Tibial artery (tissue), 4 donors: ENCODE measurements around the gene LDLRAD3.

Source experiments
- DNase-seq, 2 donors: peaks; one replicate each; pipeline ENCODE4 v3.0.0-alpha.2; 2019
- H3K27ac ChIP-seq, 2 donors: fragments of 200-600 bp; sonication (generic) in 1 of 2; 1 replicate in 1 of 2; 2 replicates in 1 of 2; pipeline ENCODE4 v1.5.1; 2018 to 2019; ENCODE audit warnings: mild to moderate bottlenecking in 1 of 2
- H3K27me3 ChIP-seq, 2 donors: fragments of 200-600 bp; sonication (generic) in 1 of 2; one replicate each; pipeline versions ENCODE4 v1.5.1 to v1.6.0; 2016 to 2019
- H3K36me3 ChIP-seq, 3 donors: fragments of 200-600 bp; sonication (generic) in 2 of 3; one replicate each; pipeline ENCODE4 v1.5.1; 2016 to 2019; ENCODE audit warnings: mild to moderate bottlenecking in 2 of 3
- H3K4me1 ChIP-seq, 4 donors: fragments of 200-600 bp; sonication (generic) in 2 of 4; 1 replicate in 3 of 4; 2 replicates in 1 of 4; pipeline ENCODE4 v1.5.1; 2016 to 2019
- H3K4me3 ChIP-seq, 2 donors: fragments of 200-600 bp; sonication (generic) in 1 of 2; 1 replicate in 1 of 2; 2 replicates in 1 of 2; pipeline ENCODE4 v1.5.1; 2018 to 2019; ENCODE audit warnings: mild to moderate bottlenecking in 2 of 2
- H3K9me3 ChIP-seq, 3 donors: fragments of 200-600 bp; sonication (generic) in 1 of 3; one replicate each; pipeline ENCODE4 v1.5.1; 2016 to 2019
- intact Hi-C: fragments of 100-400 bp; cut with DNase I; formaldehyde crosslinking; loops from one replicate; pipeline ENCODE4 v1.15.0; 2023; ENCODE audit warnings: low total_unique reads
- TF ChIP-seq, protein P1 (sequence below), 2 experiments: fragments of 200-600 bp in 1 of 2; fragments of 450-650 bp in 1 of 2; IDR thresholded peaks; one replicate each; pipeline ENCODE4 v1.5.1; 2017 to 2019; ENCODE audit warnings: antibody characterized with exemption in 2 of 2, mild to moderate bottlenecking in 1 of 2, moderate library complexity in 1 of 2

LDLRAD3 gene

DNA sequence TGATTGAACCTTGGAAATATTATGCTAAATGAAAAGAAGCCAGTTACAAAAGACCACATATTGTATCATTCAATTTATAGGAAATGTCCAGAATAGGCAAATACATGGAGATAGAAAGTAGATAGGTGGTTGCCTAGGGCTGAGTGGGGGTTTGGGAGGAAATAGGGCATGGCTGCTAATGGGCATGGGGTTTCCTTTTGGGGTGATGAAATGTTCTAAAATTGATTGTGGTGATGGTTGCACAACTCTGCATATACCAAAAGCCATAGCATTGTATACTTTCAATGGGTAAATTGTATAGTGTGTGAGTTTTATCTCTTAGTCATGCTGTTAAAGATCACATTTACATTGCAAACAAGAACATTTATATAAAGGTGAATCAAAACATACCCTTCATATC is 48.7 kb downstream of the LDLRAD3 start:
- Histone ChIP-seq H3K27ac (no peak overlapping the region), H3K9me3 (peaks cover 0 to 5% (median 5%) of the 10 kb centered on the region in 3 donors), H3K4me3 (no peak overlapping the region), H3K36me3 (no peaks in the 10 kb centered on the region), H3K4me1 (no peaks in the 10 kb centered on the region), H3K27me3 (no peaks in the 10 kb centered on the region)
- intact Hi-C loops = no loop called here
- DNase-seq = no peak
- TF ChIP-seq, protein P1, sequence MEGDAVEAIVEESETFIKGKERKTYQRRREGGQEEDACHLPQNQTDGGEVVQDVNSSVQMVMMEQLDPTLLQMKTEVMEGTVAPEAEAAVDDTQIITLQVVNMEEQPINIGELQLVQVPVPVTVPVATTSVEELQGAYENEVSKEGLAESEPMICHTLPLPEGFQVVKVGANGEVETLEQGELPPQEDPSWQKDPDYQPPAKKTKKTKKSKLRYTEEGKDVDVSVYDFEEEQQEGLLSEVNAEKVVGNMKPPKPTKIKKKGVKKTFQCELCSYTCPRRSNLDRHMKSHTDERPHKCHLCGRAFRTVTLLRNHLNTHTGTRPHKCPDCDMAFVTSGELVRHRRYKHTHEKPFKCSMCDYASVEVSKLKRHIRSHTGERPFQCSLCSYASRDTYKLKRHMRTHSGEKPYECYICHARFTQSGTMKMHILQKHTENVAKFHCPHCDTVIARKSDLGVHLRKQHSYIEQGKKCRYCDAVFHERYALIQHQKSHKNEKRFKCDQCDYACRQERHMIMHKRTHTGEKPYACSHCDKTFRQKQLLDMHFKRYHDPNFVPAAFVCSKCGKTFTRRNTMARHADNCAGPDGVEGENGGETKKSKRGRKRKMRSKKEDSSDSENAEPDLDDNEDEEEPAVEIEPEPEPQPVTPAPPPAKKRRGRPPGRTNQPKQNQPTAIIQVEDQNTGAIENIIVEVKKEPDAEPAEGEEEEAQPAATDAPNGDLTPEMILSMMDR (IDR thresholded peaks at IDR 0.05) = no peak

DNA sequence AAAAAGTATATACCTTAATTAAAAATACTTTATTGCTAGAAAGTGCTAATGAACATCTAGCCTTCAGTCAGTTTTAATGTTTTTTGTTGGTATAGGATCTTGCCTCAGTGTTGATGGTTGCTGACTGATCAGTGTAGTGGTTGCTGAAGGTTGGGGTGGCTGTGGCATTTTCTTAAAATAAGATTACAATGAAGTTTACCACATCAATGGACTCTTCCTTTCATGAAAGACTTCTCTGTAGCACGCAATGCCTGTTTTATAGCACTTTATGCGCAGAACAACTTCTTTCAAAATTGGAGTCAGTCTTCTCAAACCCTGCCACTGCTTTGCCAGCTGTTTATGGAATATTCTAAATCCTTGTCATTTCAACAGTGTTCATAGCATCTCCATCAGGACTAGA is 50.6 kb downstream of the LDLRAD3 start:
- no peak overlapping the region for H3K27ac ChIP-seq

DNA sequence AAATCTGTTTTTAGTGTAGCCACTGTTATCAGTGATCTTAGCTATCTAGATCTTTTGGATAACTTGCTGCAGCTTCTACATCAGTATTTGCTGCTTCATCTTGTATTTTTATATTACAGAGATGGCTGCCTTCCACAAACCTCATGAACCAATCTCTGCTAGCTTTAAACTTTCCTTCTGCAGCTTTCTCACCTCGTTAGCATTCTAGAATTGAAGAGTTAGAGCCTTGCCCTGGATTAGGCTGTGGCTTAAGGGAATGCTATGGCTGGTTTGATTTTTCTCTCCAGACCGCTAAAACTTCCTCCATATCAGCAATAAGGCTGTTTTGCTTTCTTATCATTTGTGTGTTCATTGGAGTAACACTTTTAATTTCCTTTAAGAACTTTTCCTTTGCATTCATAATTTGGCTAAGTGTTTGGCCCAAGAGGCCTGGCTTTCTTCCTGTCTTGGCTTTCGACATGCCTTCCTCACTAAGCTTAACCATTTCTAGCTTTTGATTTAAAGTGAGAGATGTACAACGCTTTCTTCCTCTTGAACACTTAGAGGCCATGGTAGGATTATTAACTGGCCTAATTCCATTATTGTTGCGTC is 51.9 kb downstream of the LDLRAD3 start:
- H3K4me1 ChIP-seq = no peaks in the 10 kb centered on the region
- no peak for DNase-seq
- no peak overlapping the region for H3K4me3 ChIP-seq
- peaks cover 0 to 5% (median 0%) of the 10 kb centered on the region in 3 donors for H3K9me3 ChIP-seq
- intact Hi-C loops = no loop called here
- TF ChIP-seq, protein P1 (IDR thresholded peaks at IDR 0.05) = no peak
- H3K36me3 ChIP-seq = no peaks in the 10 kb centered on the region
- no peaks in the 10 kb centered on the region for H3K27me3 ChIP-seq
- no peak overlapping the region for H3K27ac ChIP-seq

More for the DNA sequence above, 50.6 kb downstream of the LDLRAD3 start:
- TF ChIP-seq, protein P1 (IDR thresholded peaks at IDR 0.05) = no peak
- Histone ChIP-seq H3K27me3 (no peaks in the 10 kb centered on the region), H3K4me1 (no peaks in the 10 kb centered on the region), H3K36me3 (no peaks in the 10 kb centered on the region), H3K9me3 (peaks cover 0 to 5% (median 0%) of the 10 kb centered on the region in 3 donors), H3K4me3 (no peak overlapping the region)
- DNase-seq = no peak
- intact Hi-C loops = no loop called here

DNA sequence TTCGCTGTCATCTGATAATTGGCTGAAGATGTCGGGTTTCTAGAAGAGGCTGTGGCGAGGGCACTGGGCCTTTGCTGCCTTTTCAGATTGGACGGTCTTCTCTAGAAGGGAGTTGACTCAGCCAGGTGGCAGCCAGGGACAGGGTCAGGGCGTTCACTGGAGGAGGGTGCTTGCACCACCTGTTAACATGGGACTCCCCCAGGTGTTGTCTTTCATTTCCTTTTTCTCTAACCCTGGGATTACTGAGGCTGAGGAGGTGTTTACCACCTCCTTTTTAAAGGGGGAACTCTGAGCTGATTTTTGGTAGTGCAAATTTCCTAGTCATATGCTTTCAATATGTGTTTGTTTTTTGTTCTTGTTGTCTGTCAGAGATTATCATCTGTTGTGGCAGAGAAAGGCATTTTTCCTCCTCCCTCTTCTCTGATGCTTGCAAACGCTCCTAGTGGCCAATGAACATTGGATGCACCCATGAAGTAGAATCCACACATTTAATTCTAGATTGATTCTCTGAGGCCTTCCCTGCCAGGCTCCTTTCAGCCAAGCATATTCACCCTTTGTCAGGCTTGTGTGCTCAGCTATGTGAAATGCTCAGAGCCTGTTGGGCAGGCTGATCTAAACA is 54.1 kb downstream of the LDLRAD3 start:
- Histone ChIP-seq H3K9me3 (peaks cover 0 to 5% (median 0%) of the 10 kb centered on the region in 3 donors), H3K27me3 (no peaks in the 10 kb centered on the region), H3K4me1 (no peaks in the 10 kb centered on the region), H3K36me3 (no peaks in the 10 kb centered on the region), H3K27ac (no peak overlapping the region), H3K4me3 (no peak overlapping the region)
- intact Hi-C loops = no loop called here
- TF ChIP-seq, protein P1 (IDR thresholded peaks at IDR 0.05) = no peak
- DNase-seq = no peak

DNA sequence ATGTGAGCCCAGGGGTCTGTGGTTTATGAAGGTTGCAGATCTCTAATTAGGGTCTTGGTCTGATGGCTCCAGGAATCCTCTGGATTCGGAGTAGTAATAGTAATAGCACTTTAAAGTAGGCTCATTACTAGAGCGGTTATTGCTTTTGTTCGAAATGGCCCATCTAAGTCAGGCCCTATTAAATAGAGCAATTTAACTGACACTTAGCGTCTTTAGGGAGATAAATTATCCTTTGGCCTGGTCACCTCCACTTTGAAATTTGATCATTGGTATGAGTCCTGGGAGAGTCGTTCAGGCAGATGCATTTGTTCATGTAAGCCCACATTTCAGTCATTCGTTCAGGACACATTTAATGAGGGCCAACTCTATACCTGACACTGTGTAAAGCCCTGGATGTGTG is 54.8 kb downstream of the LDLRAD3 start:
- Histone ChIP-seq H3K36me3 (no peaks in the 10 kb centered on the region), H3K9me3 (peaks cover 0 to 5% (median 0%) of the 10 kb centered on the region in 3 donors), H3K4me1 (no peaks in the 10 kb centered on the region), H3K27me3 (no peaks in the 10 kb centered on the region), H3K27ac (no peak overlapping the region), H3K4me3 (no peak overlapping the region)
- intact Hi-C loops = no loop called here
- TF ChIP-seq, protein P1 (IDR thresholded peaks at IDR 0.05) = no peak
- DNase-seq = no peak
